WTC11 (cell line): ENCODE data around the gene AVEN. TPM values are rescaled to one million over a fixed set of nuclear protein-coding genes. Genes with fewer than 3 reads are reported as not detected.

ENCODE experiments used
- ATAC-seq: fragments of 200-7000 bp; cut with Tn5 transposase; 2 replicates; pipeline ENCODE4 v1.10.0; 2021; ENCODE audit warnings: mild to moderate bottlenecking, moderate library complexity
- CTCF ChIA-PET: fragments of 300-600 bp; sonication (Branson Sonifier 250); formaldehyde crosslinking; loops from one replicate; lab custom pipeline; 2021; ENCODE audit warnings: antibody characterized with exemption; lab: Charles Lee
- POLR2A ChIA-PET: fragments of 350-600 bp; sonication (Branson Sonifier 250); formaldehyde crosslinking; loops from one replicate; lab custom pipeline; 2021; ENCODE audit warnings: antibody characterized with exemption; lab: Charles Lee
- DNase-seq: peaks from one replicate; pipeline ENCODE4 v3.0.0; 2021; ENCODE audit warnings: low spot score
- H3K27ac Mint-ChIP-seq: 2 replicates; pipeline ENCODE4 v1.8.0; 2021; ENCODE audit warnings: mixed read lengths
- H3K27me3 Mint-ChIP-seq: 2 replicates; pipeline ENCODE4 v1.8.0; 2021; ENCODE audit warnings: low read depth, mild to moderate bottlenecking, moderate library complexity, mixed read lengths
- H3K36me3 Mint-ChIP-seq: 2 replicates; pipeline ENCODE4 v1.8.0; 2021; ENCODE audit warnings: mixed read lengths
- H3K4me1 Mint-ChIP-seq: 2 replicates; pipeline ENCODE4 v1.8.0; 2022; ENCODE audit warnings: mixed read lengths
- H3K4me3 Mint-ChIP-seq: 2 replicates; pipeline ENCODE4 v1.8.0; 2021; ENCODE audit warnings: mild to moderate bottlenecking, moderate library complexity, mixed read lengths
- H3K9me3 Mint-ChIP-seq: 2 replicates; pipeline ENCODE4 v1.8.0; 2021; ENCODE audit warnings: mixed read lengths
- ATF1 ChIP-seq: sonication (generic); formaldehyde crosslinking; IDR thresholded peaks from 2 replicates; pipeline ENCODE4 v1.8.1; 2023; ENCODE audit warnings: mild to moderate bottlenecking, moderate library complexity, missing genetic modification reagents
- ATF2 ChIP-seq: sonication (generic); formaldehyde crosslinking; IDR thresholded peaks from 2 replicates; pipeline ENCODE4 v1.8.1; 2022; ENCODE audit warnings: low read depth, missing genetic modification reagents, borderline replicate concordance
- ATF6 ChIP-seq: sonication (generic); formaldehyde crosslinking; IDR thresholded peaks from 2 replicates; pipeline ENCODE4 v1.8.1; 2023; ENCODE audit warnings: mild to moderate bottlenecking, missing genetic modification reagents
- CBFB ChIP-seq: sonication (generic); formaldehyde crosslinking; IDR thresholded peaks from 2 replicates; pipeline ENCODE4 v1.8.1; 2022; ENCODE audit warnings: mild to moderate bottlenecking, low read depth, missing genetic modification reagents
- CREB1 ChIP-seq: sonication (generic); formaldehyde crosslinking; IDR thresholded peaks from 2 replicates; pipeline ENCODE4 v1.8.0; 2023; ENCODE audit warnings: mild to moderate bottlenecking, missing genetic modification reagents
- EMX1 ChIP-seq: fragments of 250-450 bp; sonication (Bioruptor Pico); IDR thresholded peaks from 2 replicates; pipeline ENCODE4 v1.8.0; 2021; ENCODE audit warnings: mild to moderate bottlenecking
- ETV6 ChIP-seq: sonication (generic); formaldehyde crosslinking; IDR thresholded peaks from 2 replicates; pipeline ENCODE4 v1.8.1; 2022; ENCODE audit warnings: mild to moderate bottlenecking, missing genetic modification reagents
- FOXP1 ChIP-seq: sonication (generic); formaldehyde crosslinking; IDR thresholded peaks from 2 replicates; pipeline ENCODE4 v1.8.0; 2022; ENCODE audit warnings: missing genetic modification reagents, mild to moderate bottlenecking, moderate library complexity, borderline replicate concordance
- FOXP4 ChIP-seq: sonication (generic); formaldehyde crosslinking; IDR thresholded peaks from 2 replicates; pipeline ENCODE4 v1.8.0; 2022; ENCODE audit warnings: mild to moderate bottlenecking, missing genetic modification reagents
- GRHL2 ChIP-seq: fragments of 250-450 bp; sonication (Bioruptor Pico); IDR thresholded peaks from 2 replicates; pipeline ENCODE4 v1.8.0; 2022; ENCODE audit warnings: mild to moderate bottlenecking, moderate library complexity; ENCODE audit not compliant: insufficient replicate concordance, severe bottlenecking
- IRF1 ChIP-seq: sonication (generic); formaldehyde crosslinking; IDR thresholded peaks from 2 replicates; pipeline ENCODE4 v1.8.0; 2023; ENCODE audit warnings: missing genetic modification reagents
- KAT7 ChIP-seq: sonication (generic); formaldehyde crosslinking; IDR thresholded peaks from 2 replicates; pipeline ENCODE4 v1.8.1; 2023; ENCODE audit warnings: missing genetic modification reagents, mild to moderate bottlenecking, borderline replicate concordance
- MAX ChIP-seq: sonication (generic); formaldehyde crosslinking; IDR thresholded peaks from 2 replicates; pipeline ENCODE4 v1.8.0; 2022; ENCODE audit warnings: mild to moderate bottlenecking, missing genetic modification reagents
- MLX ChIP-seq: sonication (generic); formaldehyde crosslinking; IDR thresholded peaks from 2 replicates; pipeline ENCODE4 v1.8.1; 2023; ENCODE audit warnings: mild to moderate bottlenecking, missing genetic modification reagents, moderate library complexity
- MYBL2 ChIP-seq: sonication (generic); formaldehyde crosslinking; IDR thresholded peaks from 2 replicates; pipeline ENCODE4 v1.8.1; 2023; ENCODE audit warnings: mild to moderate bottlenecking, moderate library complexity, missing genetic modification reagents
- NFYB ChIP-seq: sonication (generic); formaldehyde crosslinking; conservative IDR thresholded peaks from 2 replicates; pipeline ENCODE4 v1.8.0; 2022; ENCODE audit warnings: low read depth, missing genetic modification reagents
- PRRX2 ChIP-seq: fragments of 250-450 bp; sonication (Bioruptor Pico); IDR thresholded peaks from 2 replicates; pipeline ENCODE4 v1.8.0; 2021; ENCODE audit warnings: mild to moderate bottlenecking
- SOX15 ChIP-seq: fragments of 250-450 bp; sonication (Bioruptor Pico); IDR thresholded peaks from 2 replicates; pipeline ENCODE4 v1.9.0; 2021; ENCODE audit warnings: mild to moderate bottlenecking
- ZBTB21 ChIP-seq: sonication (generic); formaldehyde crosslinking; IDR thresholded peaks from 2 replicates; pipeline ENCODE4 v1.8.1; 2023; ENCODE audit warnings: mild to moderate bottlenecking, missing genetic modification reagents, borderline replicate concordance
- ZBTB43 ChIP-seq: sonication (generic); formaldehyde crosslinking; IDR thresholded peaks from 2 replicates; pipeline ENCODE4 v1.8.1; 2023; ENCODE audit warnings: mild to moderate bottlenecking, missing genetic modification reagents
- ZNF671 ChIP-seq: fragments of 250-450 bp; sonication (Bioruptor Pico); IDR thresholded peaks from 2 replicates; pipeline ENCODE4 v1.8.0; 2021; ENCODE audit warnings: mild to moderate bottlenecking
- total RNA-seq: library from RNA; stranded (reverse); gene quantifications from 3 replicates; pipeline ENCODE4 v1.2.3, GENCODE V29; 2021
- TF ChIP-seq, protein P1 (sequence below): fragments of 250-450 bp; sonication (Bioruptor Pico); IDR thresholded peaks from 2 replicates; pipeline ENCODE4 v1.9.0; 2021; ENCODE audit warnings: moderate library complexity, mild to moderate bottlenecking, inconsistent platforms, borderline replicate concordance
- TF ChIP-seq, protein P2 (sequence below): sonication (generic); formaldehyde crosslinking; IDR thresholded peaks from 2 replicates; pipeline ENCODE4 v1.8.1; 2022; ENCODE audit warnings: low read depth, mild to moderate bottlenecking, moderate library complexity, missing genetic modification reagents, borderline replicate concordance
- TF ChIP-seq, protein P3 (sequence below): sonication (generic); formaldehyde crosslinking; IDR thresholded peaks from 2 replicates; pipeline ENCODE4 v1.8.1; 2022; ENCODE audit warnings: mild to moderate bottlenecking, missing genetic modification reagents, moderate library complexity, borderline replicate concordance

Gene AVEN
- total RNA-seq, 1 experiment from 2014 or later, result 12.4 TPM

- TF ChIP-seq ETV6 (CRISPR knock-in tag) (no peak), SOX15 (CRISPR knock-in tag) (no peak), MAX (CRISPR knock-in tag) (no peak), CBFB (CRISPR knock-in tag) (no peak), ATF6 (CRISPR knock-in tag) (no peak), ZBTB43 (no peak)
- TF ChIP-seq, protein P1, sequence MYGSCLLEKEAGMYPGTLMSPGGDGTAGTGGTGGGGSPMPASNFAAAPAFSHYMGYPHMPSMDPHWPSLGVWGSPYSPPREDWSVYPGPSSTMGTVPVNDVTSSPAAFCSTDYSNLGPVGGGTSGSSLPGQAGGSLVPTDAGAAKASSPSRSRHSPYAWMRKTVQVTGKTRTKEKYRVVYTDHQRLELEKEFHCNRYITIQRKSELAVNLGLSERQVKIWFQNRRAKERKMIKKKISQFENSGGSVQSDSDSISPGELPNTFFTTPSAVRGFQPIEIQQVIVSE (CRISPR knock-in tag), result no peak
- TF ChIP-seq, protein P2, sequence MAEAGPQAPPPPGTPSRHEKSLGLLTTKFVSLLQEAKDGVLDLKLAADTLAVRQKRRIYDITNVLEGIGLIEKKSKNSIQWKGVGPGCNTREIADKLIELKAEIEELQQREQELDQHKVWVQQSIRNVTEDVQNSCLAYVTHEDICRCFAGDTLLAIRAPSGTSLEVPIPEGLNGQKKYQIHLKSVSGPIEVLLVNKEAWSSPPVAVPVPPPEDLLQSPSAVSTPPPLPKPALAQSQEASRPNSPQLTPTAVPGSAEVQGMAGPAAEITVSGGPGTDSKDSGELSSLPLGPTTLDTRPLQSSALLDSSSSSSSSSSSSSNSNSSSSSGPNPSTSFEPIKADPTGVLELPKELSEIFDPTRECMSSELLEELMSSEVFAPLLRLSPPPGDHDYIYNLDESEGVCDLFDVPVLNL (CRISPR knock-in tag), result no peak
Measured at GRCh38 chr15:33866101-33866737, 172.8 kb downstream of the AVEN start (continued).

DNA sequence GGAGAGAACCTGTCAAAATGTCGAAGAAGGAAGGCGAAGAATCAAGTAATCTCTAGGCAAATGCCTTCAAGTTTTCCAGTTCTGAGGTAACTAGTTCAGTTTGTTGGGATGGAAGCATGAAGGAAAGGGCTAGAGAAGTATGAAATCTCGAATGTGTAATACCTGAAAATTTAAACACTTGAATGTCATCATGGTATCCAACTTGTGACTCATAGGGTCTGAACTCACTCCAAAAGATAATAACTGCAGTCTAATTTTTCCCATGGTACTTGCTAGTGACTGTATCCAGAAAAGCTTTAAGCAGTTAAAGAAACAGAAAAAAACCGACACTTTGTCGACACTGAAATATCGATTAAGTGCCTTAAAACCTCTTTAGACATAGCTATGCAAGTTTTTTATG, 173.6 kb downstream of the AVEN start:
- ATAC-seq (no peak), DNase-seq (no peak)
- Mint-ChIP-seq H3K27ac (no peak overlapping the region), H3K36me3 (no peaks in the 10 kb centered on the region), H3K27me3 (no peaks in the 10 kb centered on the region), H3K9me3 (no peaks in the 10 kb centered on the region), H3K4me3 (no peak overlapping the region), H3K4me1 (peaks cover 20% of the 10 kb centered on the region)
- CTCF ChIA-PET, result no interaction called here
- POLR2A ChIA-PET, result no interaction called here
- TF ChIP-seq NFYB (no peak), GRHL2 (no peak), MLX (no peak), ZBTB21 (CRISPR knock-in tag) (no peak), EMX1 (CRISPR knock-in tag) (no peak), KAT7 (no peak), FOXP1 (CRISPR knock-in tag) (no peak), PRRX2 (CRISPR knock-in tag) (no peak), FOXP4 (no peak), ZNF671 (no peak), ATF2 (CRISPR knock-in tag) (no peak), ATF1 (CRISPR knock-in tag) (no peak), MAX (CRISPR knock-in tag) (no peak), IRF1 (CRISPR knock-in tag) (no peak), MYBL2 (no peak), ETV6 (CRISPR knock-in tag) (no peak), SOX15 (CRISPR knock-in tag) (no peak), CREB1 (no peak)
- TF ChIP-seq, protein P3, sequence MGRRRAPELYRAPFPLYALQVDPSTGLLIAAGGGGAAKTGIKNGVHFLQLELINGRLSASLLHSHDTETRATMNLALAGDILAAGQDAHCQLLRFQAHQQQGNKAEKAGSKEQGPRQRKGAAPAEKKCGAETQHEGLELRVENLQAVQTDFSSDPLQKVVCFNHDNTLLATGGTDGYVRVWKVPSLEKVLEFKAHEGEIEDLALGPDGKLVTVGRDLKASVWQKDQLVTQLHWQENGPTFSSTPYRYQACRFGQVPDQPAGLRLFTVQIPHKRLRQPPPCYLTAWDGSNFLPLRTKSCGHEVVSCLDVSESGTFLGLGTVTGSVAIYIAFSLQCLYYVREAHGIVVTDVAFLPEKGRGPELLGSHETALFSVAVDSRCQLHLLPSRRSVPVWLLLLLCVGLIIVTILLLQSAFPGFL (CRISPR knock-in tag), result no peak
